Neutrophil (primary cell): ENCODE results near the gene PSMB7.
"Not testable (repeated sequence)": the region's sequence is repeated elsewhere in the genome, so short reads cannot be mapped to it uniquely, and the experiment has no call there.

ENCODE experiments used
- H3K27ac ChIP-seq: fragments of 200-600 bp; sonication (generic); 2 replicates; pipeline ENCODE4 v1.5.1; 2016; ENCODE audit warnings: mild to moderate bottlenecking, moderate library complexity
- H3K27me3 ChIP-seq: fragments of 200-600 bp; sonication (generic); 2 replicates; pipeline ENCODE4 v1.6.0; 2016; ENCODE audit warnings: mild to moderate bottlenecking
- H3K36me3 ChIP-seq: fragments of 200-600 bp; sonication (generic); 2 replicates; pipeline ENCODE4 v1.5.1; 2017
- H3K4me1 ChIP-seq, 2 experiments: fragments of 200-600 bp in 1 of 2; sonication (generic) in 1 of 2; 1 replicate in 1 of 2; 2 replicates in 1 of 2; pipeline versions ENCODE4 v1.5.1 to v1.6.1; 2013 to 2016; ENCODE audit warnings: low read depth in 1 of 2, low read length in 1 of 2, mild to moderate bottlenecking in 1 of 2, moderate library complexity in 1 of 2; ENCODE audit not compliant: control insufficient read depth in 1 of 2, insufficient read depth in 1 of 2
- H3K4me3 ChIP-seq, 2 experiments: fragments of 200-600 bp in 1 of 2; sonication (generic) in 1 of 2; 1 replicate in 1 of 2; 2 replicates in 1 of 2; pipeline ENCODE4 v1.5.1; 2013 to 2016; ENCODE audit warnings: low read depth in 1 of 2, low read length in 1 of 2, mild to moderate bottlenecking in 1 of 2, moderate library complexity in 1 of 2
- H3K9me3 ChIP-seq: fragments of 200-600 bp; sonication (generic); 2 replicates; pipeline ENCODE4 v1.5.1; 2016
- CTCF ChIP-seq: fragments of 200-600 bp; sonication (generic); IDR thresholded peaks from 2 replicates; pipeline ENCODE4 v1.5.1; 2016; ENCODE audit warnings: antibody characterized with exemption

PSMB7 gene

GRCh38 chr9:124427281-124427680 lies 12.0 kb upstream of the PSMB7 start:
- no peaks in the 10 kb centered on the region for H3K36me3 ChIP-seq
- TF ChIP-seq CTCF, result no peak

GRCh38 chr9:124426361-124426760 lies 11.1 kb upstream of the PSMB7 start:
- no peaks in the 10 kb centered on the region for H3K36me3 ChIP-seq
- no peak overlapping the region for H3K4me3 ChIP-seq
- H3K9me3 ChIP-seq, result no peaks in the 10 kb centered on the region
- no peaks in the 10 kb centered on the region for H3K4me1 ChIP-seq
- no peak for TF ChIP-seq CTCF
- no peak overlapping the region for H3K27ac ChIP-seq
- H3K27me3 ChIP-seq, result peaks cover 12% of the 10 kb centered on the region

More at GRCh38 chr9:124427281-124427680, 12.0 kb upstream of the PSMB7 start:
- no peaks in the 10 kb centered on the region for H3K9me3 ChIP-seq
- H3K4me1 ChIP-seq, result no peaks in the 10 kb centered on the region
- H3K27ac ChIP-seq, result no peak overlapping the region
- peaks cover 16% of the 10 kb centered on the region for H3K27me3 ChIP-seq
- H3K4me3 ChIP-seq, result no peak overlapping the region

- H3K27me3 ChIP-seq, result peaks cover 12% of the 10 kb centered on the region
- not testable (repeated sequence) for H3K36me3 ChIP-seq, H3K4me1 ChIP-seq
These were observed 10.5 kb upstream of the PSMB7 start for GRCh38 chr9:124425733-124426132.

GRCh38 chr9:124423591-124423990 lies 8.3 kb upstream of the PSMB7 start:
- no peak overlapping the region for H3K27ac ChIP-seq
- no peaks in the 10 kb centered on the region for H3K36me3 ChIP-seq
- H3K9me3 ChIP-seq, result no peaks in the 10 kb centered on the region
- H3K4me3 ChIP-seq, result no peak overlapping the region
- peaks cover 0 to 4% of the 10 kb centered on the region in 2 experiments for H3K4me1 ChIP-seq
- no peak for TF ChIP-seq CTCF
- peaks cover 12% of the 10 kb centered on the region for H3K27me3 ChIP-seq

More at GRCh38 chr9:124425733-124426132, 10.5 kb upstream of the PSMB7 start:
- not testable (repeated sequence) for H3K9me3 ChIP-seq, H3K27ac ChIP-seq, H3K4me3 ChIP-seq

GRCh38 chr9:124423155-124423554 lies 7.9 kb upstream of the PSMB7 start:
- no peak for TF ChIP-seq CTCF

GRCh38 chr9:124420991-124421543 lies 5.8 kb upstream of the PSMB7 start:
- H3K9me3 ChIP-seq, result no peaks in the 10 kb centered on the region
- no peak overlapping the region for H3K27ac ChIP-seq
- peaks cover 0 to 4% of the 10 kb centered on the region in 2 experiments for H3K4me1 ChIP-seq
- peaks cover 12% of the 10 kb centered on the region for H3K27me3 ChIP-seq
- H3K36me3 ChIP-seq, result no peaks in the 10 kb centered on the region
- no peak for TF ChIP-seq CTCF
- H3K4me3 ChIP-seq, result no peak overlapping the region

More at GRCh38 chr9:124423155-124423554, 7.9 kb upstream of the PSMB7 start:
- H3K36me3 ChIP-seq, result no peaks in the 10 kb centered on the region
- peaks cover 0 to 4% of the 10 kb centered on the region in 2 experiments for H3K4me1 ChIP-seq
- no peaks in the 10 kb centered on the region for H3K9me3 ChIP-seq
- H3K27me3 ChIP-seq, result peaks cover 12% of the 10 kb centered on the region
- no peak overlapping the region for H3K4me3 ChIP-seq
- no peak overlapping the region for H3K27ac ChIP-seq
